Trophoblast cell (in vitro differentiated cells and primary cell): Measurements from ENCODE around the gene NEK3.
A peak's percentile ranks its signal among the peaks of the same experiment; 100 is the strongest.

Experiments
- DNase-seq, 2 donors: peaks; one replicate each; pipeline ENCODE4 v3.0.0-alpha.2; 2016
- H2AFZ ChIP-seq: 2 replicates; pipeline ENCODE4 v1.6.1; 2013; ENCODE audit warnings: low read length, moderate library complexity, mild to moderate bottlenecking; ENCODE audit not compliant: insufficient read depth, poor library complexity
- H2AK5ac ChIP-seq: 2 replicates; pipeline ENCODE4 v1.6.1; 2013; ENCODE audit warnings: mild to moderate bottlenecking, low read length
- H2BK120ac ChIP-seq: 2 replicates; pipeline ENCODE4 v1.6.1; 2013; ENCODE audit warnings: low read length, mild to moderate bottlenecking, moderate library complexity; ENCODE audit not compliant: insufficient read depth, poor library complexity
- H2BK12ac ChIP-seq: 2 replicates; pipeline ENCODE4 v1.6.1; 2013; ENCODE audit warnings: mild to moderate bottlenecking, low read length, moderate library complexity
- H2BK5ac ChIP-seq: 2 replicates; pipeline ENCODE4 v1.6.1; 2013; ENCODE audit warnings: low read length, low read depth, moderate library complexity, mild to moderate bottlenecking; ENCODE audit not compliant: poor library complexity
- H3K14ac ChIP-seq: 2 replicates; pipeline ENCODE4 v1.6.1; 2013; ENCODE audit warnings: mild to moderate bottlenecking, low read length
- H3K18ac ChIP-seq: 2 replicates; pipeline ENCODE4 v1.6.1; 2013; ENCODE audit warnings: mild to moderate bottlenecking, low read length
- H3K23ac ChIP-seq: 2 replicates; pipeline ENCODE4 v1.6.1; 2013; ENCODE audit warnings: low read length
- H3K27ac ChIP-seq: 2 replicates; pipeline ENCODE4 v1.5.1; 2013; ENCODE audit warnings: low read depth, mild to moderate bottlenecking, inconsistent platforms, low read length, moderate library complexity
- H3K27me3 ChIP-seq: 2 replicates; pipeline ENCODE4 v1.6.1; 2013; ENCODE audit warnings: inconsistent platforms, mild to moderate bottlenecking, low read length, moderate library complexity; ENCODE audit not compliant: insufficient read depth
- H3K36me3 ChIP-seq, 2 experiments: 1 replicate in 1 of 2; 2 replicates in 1 of 2; pipeline ENCODE4 v1.6.1; 2013; ENCODE audit warnings: low read length in 2 of 2, mild to moderate bottlenecking in 2 of 2, moderate library complexity in 1 of 2; ENCODE audit not compliant: insufficient read depth in 2 of 2, control insufficient read depth in 1 of 2
- H3K4ac ChIP-seq: 2 replicates; pipeline ENCODE4 v1.6.1; 2013; ENCODE audit warnings: low read depth, mild to moderate bottlenecking, low read length, moderate library complexity
- H3K4me1 ChIP-seq, 2 experiments: 1 replicate in 1 of 2; 2 replicates in 1 of 2; pipeline ENCODE4 v1.6.1; 2013; ENCODE audit warnings: low read length in 2 of 2, mild to moderate bottlenecking in 2 of 2, moderate library complexity in 1 of 2; ENCODE audit not compliant: insufficient read depth in 2 of 2, control insufficient read depth in 1 of 2
- H3K4me2 ChIP-seq: 2 replicates; pipeline ENCODE4 v1.6.1; 2013; ENCODE audit warnings: inconsistent platforms, mild to moderate bottlenecking, low read length, moderate library complexity
- H3K4me3 ChIP-seq: 2 replicates; pipeline ENCODE4 v1.5.1; 2013; ENCODE audit warnings: mild to moderate bottlenecking, low read depth, low read length, inconsistent platforms
- H3K79me1 ChIP-seq: one replicate; pipeline ENCODE4 v1.6.1; 2013; ENCODE audit warnings: low read length
- H3K79me2 ChIP-seq: 2 replicates; pipeline ENCODE4 v1.6.1; 2013; ENCODE audit warnings: low read length, mild to moderate bottlenecking; ENCODE audit not compliant: control insufficient read depth, insufficient read depth, poor library complexity
- H3K9ac ChIP-seq: 2 replicates; pipeline ENCODE4 v1.6.1; 2013; ENCODE audit warnings: mild to moderate bottlenecking, low read length
- H3K9me3 ChIP-seq: 2 replicates; pipeline ENCODE4 v1.6.1; 2013; ENCODE audit warnings: low read depth, mild to moderate bottlenecking, control low read depth, inconsistent platforms, low read length; ENCODE audit not compliant: insufficient read depth
- H4K12ac ChIP-seq: 2 replicates; pipeline ENCODE4 v1.6.1; 2013; ENCODE audit warnings: low read depth, mild to moderate bottlenecking, low read length, moderate library complexity
- H4K8ac ChIP-seq: 2 replicates; pipeline ENCODE4 v1.6.1; 2013; ENCODE audit warnings: low read depth, mild to moderate bottlenecking, low read length, moderate library complexity
- H4K91ac ChIP-seq: one replicate; pipeline ENCODE4 v1.6.1; 2013; ENCODE audit warnings: low read depth, mild to moderate bottlenecking, low read length, moderate library complexity
- WGBS: extraction: QIAGEN DNeasy Blood & Tissue Kit; methylation state at CpG from one replicate; pipeline ENCODE4 v1.1.7; 2013; ENCODE audit warnings: missing lambda C conversion rate; ENCODE audit not compliant: insufficient read length, insufficient coverage; ENCODE audit errors: extremely low coverage; 5-methylcytosine and 5-hydroxymethylcytosine counted together

Gene NEK3

GRCh38 chr13:52158629-52159158 is 703 bp downstream of the NEK3 start:
- H3K4ac ChIP-seq, result no peak overlapping the region
- no peak overlapping the region for H3K27ac ChIP-seq
- peaks cover 4% of the 10 kb centered on the region for H3K79me2 ChIP-seq
- no CpG with 5 or more reads among the region's 17 CpGs for WGBS
- no peak overlapping the region for H3K23ac ChIP-seq
- peak overlapping the region; percentile 92 for H3K4me3 ChIP-seq
- H2AK5ac ChIP-seq, result no peak overlapping the region
- H2BK120ac ChIP-seq, result peak overlapping the region; percentile 65
- H2AFZ ChIP-seq, result peak overlapping the region; percentile 90
- peak overlapping the region; percentile 65 for H3K14ac ChIP-seq
- no peaks in the 10 kb centered on the region for H3K4me1 ChIP-seq
- H3K36me3 ChIP-seq, result no peaks in the 10 kb centered on the region
- peaks cover 4% of the 10 kb centered on the region for H3K79me1 ChIP-seq
- H4K12ac ChIP-seq, result peak overlapping the region; percentile 65
- H3K4me2 ChIP-seq, result peak overlapping the region; percentile 97
- peak overlapping the region; percentile 85 for H4K8ac ChIP-seq
- no peak overlapping the region for H2BK12ac ChIP-seq
- H3K18ac ChIP-seq, result no peak overlapping the region
- no peaks in the 10 kb centered on the region for H3K9me3 ChIP-seq
- no peak overlapping the region for H2BK5ac ChIP-seq
- H3K27me3 ChIP-seq, result no peaks in the 10 kb centered on the region
- DNase-seq, result peak; percentile 1 to 7
- H3K9ac ChIP-seq, result peak overlapping the region; percentile 85
- H4K91ac ChIP-seq, result peak overlapping the region; percentile 79

GRCh38 chr13:52156724-52157261 is 2.6 kb downstream of the NEK3 start:
- H2BK120ac ChIP-seq, result no peak overlapping the region
- H3K79me1 ChIP-seq, result peaks cover 4% of the 10 kb centered on the region
- DNase-seq, result no peak
- H3K4ac ChIP-seq, result no peak overlapping the region
- H2BK5ac ChIP-seq, result no peak overlapping the region
- no peak overlapping the region for H3K4me2 ChIP-seq
- no peak overlapping the region for H4K8ac ChIP-seq
- H2BK12ac ChIP-seq, result no peak overlapping the region
- H3K4me1 ChIP-seq, result no peaks in the 10 kb centered on the region
- H3K27me3 ChIP-seq, result no peaks in the 10 kb centered on the region
- no peak overlapping the region for H3K9ac ChIP-seq
- no peak overlapping the region for H2AFZ ChIP-seq
- H4K91ac ChIP-seq, result no peak overlapping the region
- WGBS, result no CpG with 5 or more reads among the region's 1 CpG
- no peak overlapping the region for H3K18ac ChIP-seq
- no peak overlapping the region for H3K27ac ChIP-seq
- H3K79me2 ChIP-seq, result peaks cover 4% of the 10 kb centered on the region
- no peaks in the 10 kb centered on the region for H3K36me3 ChIP-seq
- no peaks in the 10 kb centered on the region for H3K9me3 ChIP-seq
- no peak overlapping the region for H3K4me3 ChIP-seq
- H2AK5ac ChIP-seq, result no peak overlapping the region
- H4K12ac ChIP-seq, result no peak overlapping the region
- no peak overlapping the region for H3K23ac ChIP-seq
- H3K14ac ChIP-seq, result no peak overlapping the region

GRCh38 chr13:52155177-52155576 is 4.2 kb downstream of the NEK3 start:
- no peak overlapping the region for H2BK5ac ChIP-seq

GRCh38 chr13:52147225-52147624 is 12.2 kb downstream of the NEK3 start:
- Histone ChIP-seq H4K8ac (no peak overlapping the region), H2AK5ac (no peak overlapping the region), H3K79me1 (no peaks in the 10 kb centered on the region), H3K4ac (no peak overlapping the region), H2BK12ac (no peak overlapping the region), H4K12ac (no peak overlapping the region), H3K79me2 (no peaks in the 10 kb centered on the region), H3K18ac (no peak overlapping the region), H2AFZ (no peak overlapping the region), H3K27ac (no peak overlapping the region), H3K23ac (no peak overlapping the region), H3K4me1 (no peaks in the 10 kb centered on the region), H3K4me3 (no peak overlapping the region), H2BK120ac (no peak overlapping the region), H3K9ac (no peak overlapping the region), H3K27me3 (no peaks in the 10 kb centered on the region), H3K36me3 (peaks cover 4 to 5% of the 10 kb centered on the region in 2 experiments), H3K9me3 (no peaks in the 10 kb centered on the region), H3K14ac (no peak overlapping the region), H2BK5ac (no peak overlapping the region), H4K91ac (no peak overlapping the region), H3K4me2 (no peak overlapping the region)
- WGBS, result no CpG with 5 or more reads among the region's 1 CpG
- DNase-seq, result no peak

More at GRCh38 chr13:52155177-52155576, 4.2 kb downstream of the NEK3 start:
- H4K12ac ChIP-seq, result no peak overlapping the region
- H3K14ac ChIP-seq, result no peak overlapping the region
- H3K4me1 ChIP-seq, result no peaks in the 10 kb centered on the region
- H3K79me2 ChIP-seq, result peaks cover 4% of the 10 kb centered on the region
- no peak overlapping the region for H3K23ac ChIP-seq
- H2BK12ac ChIP-seq, result no peak overlapping the region
- WGBS, result no CpG with 5 or more reads among the region's 1 CpG
- DNase-seq, result no peak
- H3K18ac ChIP-seq, result no peak overlapping the region
- no peak overlapping the region for H3K4me3 ChIP-seq
- no peak overlapping the region for H2BK120ac ChIP-seq
- no peak overlapping the region for H3K4ac ChIP-seq
- H3K79me1 ChIP-seq, result peaks cover 4% of the 10 kb centered on the region
- no peak overlapping the region for H2AFZ ChIP-seq
- H3K36me3 ChIP-seq, result peaks cover 2 to 3% of the 10 kb centered on the region in 2 experiments
- H3K9me3 ChIP-seq, result no peaks in the 10 kb centered on the region
- no peak overlapping the region for H4K8ac ChIP-seq
- H4K91ac ChIP-seq, result no peak overlapping the region
- no peak overlapping the region for H3K4me2 ChIP-seq
- H3K27ac ChIP-seq, result no peak overlapping the region
- no peaks in the 10 kb centered on the region for H3K27me3 ChIP-seq
- no peak overlapping the region for H3K9ac ChIP-seq
- H2AK5ac ChIP-seq, result no peak overlapping the region
